SU-DHL-6 (cell line): ENCODE data around the gene APOC4.

Experiments used
- H2AFZ ChIP-seq: fragments of 200-600 bp; sonication (generic); 2 replicates; pipeline ENCODE4 v1.6.1; 2014; ENCODE audit warnings: low read depth, mild to moderate bottlenecking, moderate library complexity, mixed read lengths, antibody characterized with exemption, low read length; ENCODE audit not compliant: severe bottlenecking
- H3F3A ChIP-seq: fragments of 200-600 bp; shearing (Covaris generic); 2 replicates; pipeline ENCODE4 v1.6.0; 2016; ENCODE audit warnings: antibody characterized with exemption, mild to moderate bottlenecking; ENCODE audit not compliant: insufficient read depth
- H3K27ac ChIP-seq: fragments of 200-600 bp; sonication (generic); 2 replicates; pipeline ENCODE4 v1.5.1; 2016; ENCODE audit warnings: low read depth, mild to moderate bottlenecking, low read length, moderate library complexity, mixed read lengths
- H3K27me3 ChIP-seq: fragments of 200-600 bp; sonication (generic), shearing (Covaris generic); 2 replicates; pipeline ENCODE4 v1.6.0; 2014; ENCODE audit warnings: mild to moderate bottlenecking, low read length
- H3K36me3 ChIP-seq: fragments of 200-600 bp; sonication (generic); 2 replicates; pipeline ENCODE4 v1.6.1; 2014; ENCODE audit warnings: mild to moderate bottlenecking, low read length, mixed read lengths
- H3K4me2 ChIP-seq: fragments of 300-600, 200-600 bp; shearing (Covaris generic), sonication (generic); 2 replicates; pipeline ENCODE4 v1.6.0; 2014; ENCODE audit warnings: low read length, low read depth, mild to moderate bottlenecking; ENCODE audit not compliant: poor library complexity, severe bottlenecking
- H3K4me3 ChIP-seq: fragments of 200-600 bp; sonication (generic); 2 replicates; pipeline ENCODE4 v1.5.1; 2014; ENCODE audit warnings: antibody characterized with exemption, low read length, mild to moderate bottlenecking, mixed read lengths; ENCODE audit not compliant: insufficient read depth, poor library complexity, severe bottlenecking
- H3K79me2 ChIP-seq: fragments of 200-600 bp; sonication (generic); 2 replicates; pipeline ENCODE4 v1.6.1; 2014; ENCODE audit warnings: mild to moderate bottlenecking, low read length, moderate library complexity; ENCODE audit not compliant: insufficient read depth
- H3K9ac ChIP-seq: fragments of 200-600 bp; sonication (generic); 2 replicates; pipeline ENCODE4 v1.7.0; 2014; ENCODE audit warnings: mild to moderate bottlenecking, low read length
- H3K9me2 ChIP-seq: fragments of 200-600 bp; sonication (generic); replicated peaks from 2 replicates; pipeline ENCODE4 v1.6.1; 2014; ENCODE audit warnings: low read length; ENCODE audit not compliant: insufficient read depth
- H3K9me3 ChIP-seq: fragments of 200-600 bp; sonication (generic); 2 replicates; pipeline ENCODE4 v1.6.1; 2014; ENCODE audit warnings: low read length, mixed read lengths; ENCODE audit not compliant: insufficient read depth
- H4K20me1 ChIP-seq: fragments of 200-600 bp; sonication (generic); 2 replicates; pipeline ENCODE4 v1.6.1; 2014; ENCODE audit warnings: low read depth, mild to moderate bottlenecking, antibody characterized with exemption, low read length, moderate library complexity, mixed read lengths
- EZH2phosphoT487 ChIP-seq: fragments of 200-600 bp; sonication (generic), shearing (Covaris generic); conservative IDR thresholded peaks from 2 replicates; pipeline ENCODE4 v1.6.1; 2018; ENCODE audit warnings: mild to moderate bottlenecking, antibody characterized with exemption, low read length, moderate library complexity, mixed read lengths
- TF ChIP-seq, protein P1 (sequence below): fragments of 200-600 bp; sonication (generic); IDR thresholded peaks from one replicate; pipeline ENCODE4 v1.5.1; 2017; ENCODE audit warnings: antibody characterized with exemption, mild to moderate bottlenecking, low read length, moderate library complexity; ENCODE audit not compliant: insufficient read depth, poor library complexity, severe bottlenecking

Gene APOC4

DNA sequence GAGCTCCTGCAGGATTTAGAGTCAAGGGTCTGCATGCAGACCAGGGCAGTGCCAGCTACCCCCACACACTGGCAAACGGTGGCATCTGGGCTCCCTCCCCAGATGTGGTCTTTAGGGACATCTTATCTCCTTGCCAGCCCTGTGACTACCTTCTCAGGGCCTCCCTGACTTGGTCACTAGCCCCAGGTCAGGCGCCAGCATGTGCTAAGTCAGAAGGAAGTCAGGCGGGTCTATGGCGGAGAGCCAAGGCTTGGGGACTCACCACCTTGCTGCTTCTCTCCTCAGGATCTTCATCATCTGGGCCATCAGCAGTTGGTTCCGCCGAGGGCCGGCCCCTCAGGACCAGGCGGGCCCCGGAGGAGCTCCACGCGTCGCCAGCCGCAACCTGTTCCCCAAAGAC is 30.8 kb downstream of the APOC4 start:
- no peak overlapping the region for H3K4me2 ChIP-seq
- no peaks in the 10 kb centered on the region for H3K27me3 ChIP-seq
- H2AFZ ChIP-seq, result no peak overlapping the region
- no peaks in the 10 kb centered on the region for H4K20me1 ChIP-seq
- no peak overlapping the region for H3K9ac ChIP-seq
- H3K79me2 ChIP-seq, result peaks cover 27% of the 10 kb centered on the region
- no peaks in the 10 kb centered on the region for H3F3A ChIP-seq
- no peaks in the 10 kb centered on the region for H3K9me3 ChIP-seq
- H3K27ac ChIP-seq, result no peak overlapping the region
- no peak for TF ChIP-seq EZH2phosphoT487
- TF ChIP-seq, protein P1, sequence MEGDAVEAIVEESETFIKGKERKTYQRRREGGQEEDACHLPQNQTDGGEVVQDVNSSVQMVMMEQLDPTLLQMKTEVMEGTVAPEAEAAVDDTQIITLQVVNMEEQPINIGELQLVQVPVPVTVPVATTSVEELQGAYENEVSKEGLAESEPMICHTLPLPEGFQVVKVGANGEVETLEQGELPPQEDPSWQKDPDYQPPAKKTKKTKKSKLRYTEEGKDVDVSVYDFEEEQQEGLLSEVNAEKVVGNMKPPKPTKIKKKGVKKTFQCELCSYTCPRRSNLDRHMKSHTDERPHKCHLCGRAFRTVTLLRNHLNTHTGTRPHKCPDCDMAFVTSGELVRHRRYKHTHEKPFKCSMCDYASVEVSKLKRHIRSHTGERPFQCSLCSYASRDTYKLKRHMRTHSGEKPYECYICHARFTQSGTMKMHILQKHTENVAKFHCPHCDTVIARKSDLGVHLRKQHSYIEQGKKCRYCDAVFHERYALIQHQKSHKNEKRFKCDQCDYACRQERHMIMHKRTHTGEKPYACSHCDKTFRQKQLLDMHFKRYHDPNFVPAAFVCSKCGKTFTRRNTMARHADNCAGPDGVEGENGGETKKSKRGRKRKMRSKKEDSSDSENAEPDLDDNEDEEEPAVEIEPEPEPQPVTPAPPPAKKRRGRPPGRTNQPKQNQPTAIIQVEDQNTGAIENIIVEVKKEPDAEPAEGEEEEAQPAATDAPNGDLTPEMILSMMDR, result no peak
- no peak overlapping the region for H3K4me3 ChIP-seq
- peaks cover 13% of the 10 kb centered on the region; the same call in 1 of the 2 replicates for H3K36me3 ChIP-seq
- no peaks in the 10 kb centered on the region for H3K9me2 ChIP-seq

GRCh38 chr19:44973982-44974735 is 32.1 kb downstream of the APOC4 start:
- H3K4me2 ChIP-seq, result no peak overlapping the region
- H3K9me3 ChIP-seq, result no peaks in the 10 kb centered on the region
- no peak overlapping the region for H3K9ac ChIP-seq
- no peak overlapping the region for H3K27ac ChIP-seq
- peaks cover 13% of the 10 kb centered on the region; the same call in 1 of the 2 replicates for H3K36me3 ChIP-seq
- no peaks in the 10 kb centered on the region for H4K20me1 ChIP-seq
- H3K4me3 ChIP-seq, result no peak overlapping the region
- TF ChIP-seq EZH2phosphoT487, result no peak
- TF ChIP-seq, protein P1, result no peak
- H2AFZ ChIP-seq, result no peak overlapping the region
- H3K79me2 ChIP-seq, result peaks cover 14% of the 10 kb centered on the region; the same call in 1 of the 2 replicates
- no peaks in the 10 kb centered on the region for H3K9me2 ChIP-seq
- H3F3A ChIP-seq, result no peaks in the 10 kb centered on the region
- H3K27me3 ChIP-seq, result no peaks in the 10 kb centered on the region

- H3K4me3 ChIP-seq, result no peak overlapping the region
- no peaks in the 10 kb centered on the region for H4K20me1 ChIP-seq
- H3K36me3 ChIP-seq, result peaks cover 13% of the 10 kb centered on the region; the same call in 1 of the 2 replicates
Measured at GRCh38 chr19:44974857-44975256, 32.8 kb downstream of the APOC4 start.

More at GRCh38 chr19:44974857-44975256, 32.8 kb downstream of the APOC4 start:
- Histone ChIP-seq H2AFZ (no peak overlapping the region), H3K9me3 (no peaks in the 10 kb centered on the region), H3K4me2 (no peak overlapping the region), H3K27ac (no peak overlapping the region), H3K27me3 (no peaks in the 10 kb centered on the region), H3K79me2 (peaks cover 9% of the 10 kb centered on the region; the same call in 1 of the 2 replicates), H3K9me2 (no peaks in the 10 kb centered on the region), H3K9ac (no peak overlapping the region), H3F3A (no peaks in the 10 kb centered on the region)
- no peak for TF ChIP-seq EZH2phosphoT487
- TF ChIP-seq, protein P1, result no peak
